Fibroblast of mammary gland (primary cell): ENCODE results near the gene ADAM19.

Source experiments
- DNase-seq: peaks from one replicate; pipeline ENCODE4 v3.0.0-alpha.2; 2010; ENCODE audit warnings: low read depth
- H3K4me3 ChIP-seq: 2 replicates; pipeline ENCODE4 v1.5.1; 2011; ENCODE audit warnings: low read depth, mild to moderate bottlenecking, low read length, moderate library complexity; ENCODE audit not compliant: control insufficient read depth
- TF ChIP-seq, protein P1 (sequence below): conservative IDR thresholded peaks from 2 replicates; pipeline ENCODE4 v1.5.1; 2011; ENCODE audit warnings: low read depth, low read length, inconsistent platforms; ENCODE audit not compliant: control insufficient read depth, insufficient read depth

ADAM19 gene

DNA sequence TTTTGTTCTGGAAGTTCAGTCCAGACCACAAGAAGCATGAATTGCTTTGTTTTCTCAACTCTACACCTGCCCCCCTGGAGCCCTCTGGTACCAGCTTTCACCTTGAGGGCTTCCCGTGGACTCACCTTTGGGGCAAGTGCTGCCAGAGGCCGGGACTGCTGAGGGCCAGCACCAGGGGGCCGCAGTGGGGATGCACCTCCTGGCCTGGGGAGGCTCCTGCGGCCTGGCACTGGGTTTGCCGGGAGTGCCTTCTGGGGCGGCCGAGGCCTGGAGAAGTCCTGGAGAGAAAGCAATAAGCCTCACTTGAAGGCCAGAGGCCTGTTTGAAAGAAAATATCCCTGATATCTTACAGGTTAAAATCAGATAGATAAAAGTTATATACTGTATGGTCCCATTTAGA lies 93.9 kb downstream of the ADAM19 start:
- no peak for DNase-seq
- TF ChIP-seq, protein P1, sequence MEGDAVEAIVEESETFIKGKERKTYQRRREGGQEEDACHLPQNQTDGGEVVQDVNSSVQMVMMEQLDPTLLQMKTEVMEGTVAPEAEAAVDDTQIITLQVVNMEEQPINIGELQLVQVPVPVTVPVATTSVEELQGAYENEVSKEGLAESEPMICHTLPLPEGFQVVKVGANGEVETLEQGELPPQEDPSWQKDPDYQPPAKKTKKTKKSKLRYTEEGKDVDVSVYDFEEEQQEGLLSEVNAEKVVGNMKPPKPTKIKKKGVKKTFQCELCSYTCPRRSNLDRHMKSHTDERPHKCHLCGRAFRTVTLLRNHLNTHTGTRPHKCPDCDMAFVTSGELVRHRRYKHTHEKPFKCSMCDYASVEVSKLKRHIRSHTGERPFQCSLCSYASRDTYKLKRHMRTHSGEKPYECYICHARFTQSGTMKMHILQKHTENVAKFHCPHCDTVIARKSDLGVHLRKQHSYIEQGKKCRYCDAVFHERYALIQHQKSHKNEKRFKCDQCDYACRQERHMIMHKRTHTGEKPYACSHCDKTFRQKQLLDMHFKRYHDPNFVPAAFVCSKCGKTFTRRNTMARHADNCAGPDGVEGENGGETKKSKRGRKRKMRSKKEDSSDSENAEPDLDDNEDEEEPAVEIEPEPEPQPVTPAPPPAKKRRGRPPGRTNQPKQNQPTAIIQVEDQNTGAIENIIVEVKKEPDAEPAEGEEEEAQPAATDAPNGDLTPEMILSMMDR = no peak
- no peak overlapping the region for H3K4me3 ChIP-seq

DNA sequence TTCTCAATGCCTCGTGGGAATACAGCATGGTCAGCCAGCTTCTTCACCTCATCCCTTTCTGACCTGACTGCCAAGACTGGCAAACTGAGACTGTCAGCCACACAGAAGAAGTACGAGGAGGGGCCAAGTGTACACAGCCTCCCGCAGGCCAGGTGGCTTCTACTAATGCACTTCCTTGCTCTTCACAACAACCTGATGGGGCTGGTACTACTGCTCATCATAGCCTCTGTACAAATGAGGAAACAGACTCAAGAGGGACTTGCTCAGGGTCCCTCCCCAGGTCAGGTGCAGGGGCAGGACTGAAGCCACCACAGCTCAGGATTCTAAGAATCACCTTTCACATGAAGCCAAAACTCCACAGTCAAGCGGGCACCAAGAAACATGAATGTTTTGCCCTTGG lies 94.3 kb downstream of the ADAM19 start:
- H3K4me3 ChIP-seq = no peak overlapping the region
- DNase-seq = no peak
- TF ChIP-seq, protein P1 = no peak

DNA sequence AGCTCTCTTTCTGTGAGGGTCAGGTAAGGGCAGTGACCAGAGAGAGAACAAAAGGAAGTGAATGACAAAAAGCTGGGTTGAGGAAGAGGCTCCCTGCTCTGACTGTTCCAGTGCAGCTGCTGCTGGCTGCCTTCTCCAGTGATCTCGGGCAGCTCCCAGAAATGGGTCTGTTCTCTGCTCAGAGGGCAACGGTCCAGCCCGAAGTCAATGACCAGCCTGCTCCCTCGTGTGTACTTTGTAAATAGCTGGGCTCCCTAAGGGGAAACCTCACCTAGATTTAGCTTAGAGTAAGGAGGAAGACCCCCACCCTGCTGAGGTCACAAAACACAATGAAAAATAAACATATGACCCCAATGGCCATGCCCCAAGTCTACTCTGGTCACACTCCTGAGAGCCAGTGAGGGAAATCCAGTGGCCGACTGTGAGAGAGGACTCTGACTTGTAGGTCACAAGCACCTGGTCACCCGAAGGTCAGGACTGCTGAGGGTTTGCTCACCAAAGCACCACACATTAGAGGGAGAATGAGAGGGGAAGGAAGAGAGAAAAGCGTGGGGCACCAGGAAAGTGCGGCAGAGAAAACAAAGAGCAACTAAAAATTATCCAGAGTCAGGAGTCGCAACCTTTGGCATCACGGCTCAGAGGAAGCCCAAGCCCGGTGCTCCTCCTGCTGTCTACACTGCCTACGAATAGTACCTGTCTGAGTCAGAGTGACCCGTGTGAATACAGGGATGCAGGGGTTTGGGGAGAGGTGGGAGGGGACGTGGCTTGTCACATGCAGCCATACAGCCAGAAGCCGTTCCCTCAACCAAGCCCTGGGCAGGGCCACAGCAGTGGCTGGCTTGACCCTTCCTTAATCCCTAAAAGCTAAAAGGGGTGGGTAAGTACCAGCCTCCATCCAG lies 95.7 kb downstream of the ADAM19 start:
- DNase-seq = no peak
- TF ChIP-seq, protein P1 = no peak
- H3K4me3 ChIP-seq = no peak overlapping the region

DNA sequence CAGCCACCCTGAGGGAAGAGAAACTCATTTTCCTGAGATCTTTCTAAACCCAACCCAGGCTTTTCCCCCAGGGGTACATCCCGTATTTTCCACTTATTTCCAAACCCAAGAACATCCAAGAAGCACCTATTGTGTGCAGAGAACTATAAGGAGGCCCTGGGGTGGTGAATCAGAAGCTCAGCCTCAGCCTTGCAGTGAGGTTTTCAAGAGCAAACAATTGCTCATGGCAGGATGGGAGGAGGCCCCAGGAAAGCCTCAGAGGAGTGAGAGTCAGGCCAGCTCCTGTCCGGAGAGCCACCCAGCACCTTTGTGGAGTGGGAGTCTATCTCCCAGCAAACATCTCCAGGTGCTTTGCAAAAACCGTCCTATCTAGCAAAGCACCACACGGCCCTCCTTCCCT lies 96.4 kb downstream of the ADAM19 start:
- H3K4me3 ChIP-seq = no peak overlapping the region
- TF ChIP-seq, protein P1 = no peak
- DNase-seq = no peak

DNA sequence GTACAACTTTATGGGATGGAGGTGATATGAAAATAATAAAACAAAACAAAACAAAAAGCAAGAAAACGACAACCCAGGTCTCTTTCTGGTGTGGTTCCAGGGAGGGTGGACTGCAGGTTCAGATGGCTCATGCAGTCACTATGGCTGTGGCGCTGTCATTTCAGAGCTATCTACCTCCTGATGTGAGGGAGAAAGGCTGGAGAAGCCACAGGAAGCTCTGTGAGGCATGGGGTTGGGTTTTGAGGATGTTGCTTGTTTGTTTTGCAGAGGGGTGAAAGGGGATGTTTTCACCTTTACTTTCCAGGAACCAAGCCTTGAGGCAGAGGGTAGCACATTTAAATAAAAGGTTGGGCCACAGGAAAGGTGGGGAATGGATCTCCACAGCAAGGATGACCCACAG lies 96.8 kb downstream of the ADAM19 start:
- no peak for DNase-seq
- TF ChIP-seq, protein P1 = no peak
- H3K4me3 ChIP-seq = no peak overlapping the region

DNA sequence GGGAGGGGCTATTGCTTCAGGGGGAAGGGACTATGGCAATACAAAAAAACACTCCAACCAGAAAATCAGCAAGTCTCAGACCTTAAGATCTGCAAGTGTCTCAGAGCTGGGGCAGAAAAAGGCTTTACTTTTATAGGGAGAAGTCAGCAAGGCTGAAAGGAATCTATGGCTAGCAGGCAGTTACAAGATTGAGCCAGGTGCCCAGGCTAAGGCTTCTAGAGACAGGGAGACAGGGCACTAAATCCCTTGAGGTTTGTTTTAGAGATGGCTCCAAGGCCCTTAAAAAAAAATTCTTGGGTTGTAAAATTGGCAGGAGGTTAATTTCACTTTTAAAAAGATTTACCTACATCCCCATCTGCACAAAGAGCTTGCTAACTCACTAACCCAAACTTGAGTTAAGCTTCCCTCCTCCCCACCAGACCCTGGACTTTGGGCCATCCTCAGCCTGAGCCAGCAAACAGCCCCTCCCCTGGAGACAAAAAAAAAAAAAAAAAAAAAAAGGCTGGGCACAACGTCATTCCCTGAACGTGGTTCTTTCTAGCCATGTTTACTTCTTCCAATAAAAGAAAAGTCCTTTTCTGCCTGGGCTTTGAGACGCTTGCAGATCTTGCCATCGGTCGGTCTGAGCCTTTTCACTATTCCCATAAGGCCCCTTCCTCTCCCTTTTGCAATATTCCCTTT lies 97.6 kb downstream of the ADAM19 start:
- no peak for DNase-seq
- TF ChIP-seq, protein P1 = no peak
- H3K4me3 ChIP-seq = no peak overlapping the region
